ENCODE data around the gene PTGR2.
"Not testable (repeated sequence)": the region's sequence is repeated elsewhere in the genome, so short reads cannot be mapped to it uniquely, and the experiment has no call there.

Gene PTGR2

GRCh38 chr14:73833530-73834260, 17.9 kb upstream of the PTGR2 start:
- DNase-seq, result no peak

- no peak for DNase-seq
Measured at GRCh38 chr14:73834261-73834625, 17.4 kb upstream of the PTGR2 start.

DNA sequence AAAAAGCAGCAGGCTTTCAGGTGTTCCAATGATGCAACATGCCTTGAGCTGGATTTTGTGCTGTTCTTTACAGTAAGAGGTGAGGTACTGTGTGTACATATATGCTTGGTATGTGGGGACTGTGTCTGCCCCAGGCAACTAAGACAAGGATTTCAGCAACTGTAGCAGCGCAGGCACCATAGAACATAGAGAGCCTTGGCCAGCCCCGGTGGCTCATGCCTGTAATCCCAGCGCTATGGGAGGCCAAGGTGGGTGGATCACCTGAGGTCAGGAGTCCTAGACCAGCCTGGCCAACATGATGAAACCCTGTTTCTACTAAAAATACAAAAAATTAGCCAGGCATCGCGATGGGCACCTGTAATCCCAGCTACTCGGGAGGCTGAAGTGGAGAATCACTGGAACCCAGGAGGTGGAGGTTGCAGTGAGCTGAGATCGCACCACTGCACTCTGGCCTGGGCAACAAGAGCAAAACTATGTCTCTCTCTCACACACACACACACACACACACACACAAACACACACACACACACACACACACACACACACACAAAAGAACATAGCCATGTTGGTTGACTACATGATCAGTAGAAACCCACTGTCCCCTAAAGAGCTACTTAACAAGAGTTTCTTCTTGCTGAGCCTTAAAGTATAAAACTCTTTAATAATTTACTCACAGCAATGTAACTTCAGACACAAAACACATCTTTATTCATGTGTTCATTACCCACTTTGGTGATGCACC, 13.2 kb upstream of the PTGR2 start:
- DNase-seq, result not testable (repeated sequence)

DNA sequence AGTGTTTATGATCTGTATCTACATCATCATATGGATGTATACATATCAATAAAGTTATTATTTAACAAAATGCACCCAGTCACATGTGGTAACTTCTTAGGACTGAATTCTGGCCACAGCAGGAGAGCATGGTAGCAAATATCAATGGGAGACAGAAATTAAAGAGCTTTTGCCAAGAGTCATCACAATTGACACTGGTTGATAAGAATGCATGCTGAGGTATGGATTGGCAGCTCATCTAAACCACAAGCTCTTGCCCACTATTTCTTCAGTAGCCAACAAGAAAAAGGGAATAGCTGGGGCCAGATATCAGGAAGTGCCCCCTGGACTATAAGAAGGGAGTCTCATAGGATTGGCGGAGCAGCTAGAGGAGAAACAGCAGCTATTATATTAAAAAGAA, 9.4 kb upstream of the PTGR2 start:
- no peak for DNase-seq

DNA sequence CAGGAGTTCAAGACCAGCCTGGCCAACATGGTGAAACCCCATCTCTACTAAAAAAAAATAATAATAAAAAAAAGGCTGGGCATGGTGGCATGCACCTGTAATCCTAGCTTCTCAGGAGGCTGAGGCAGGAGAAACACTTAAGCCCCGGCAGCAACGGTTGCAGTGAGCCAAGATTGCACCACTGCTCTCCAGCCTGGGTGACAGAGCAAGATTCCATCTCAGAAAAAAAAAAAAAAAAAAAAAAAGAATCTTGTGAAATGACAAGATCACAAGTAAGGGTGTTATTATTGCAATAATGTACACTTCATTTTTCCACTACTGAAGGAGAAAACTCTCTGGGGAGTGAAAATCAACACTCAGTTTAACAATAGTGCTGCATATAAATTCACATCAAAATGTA, 8.8 kb upstream of the PTGR2 start:
- no peak for DNase-seq

DNA sequence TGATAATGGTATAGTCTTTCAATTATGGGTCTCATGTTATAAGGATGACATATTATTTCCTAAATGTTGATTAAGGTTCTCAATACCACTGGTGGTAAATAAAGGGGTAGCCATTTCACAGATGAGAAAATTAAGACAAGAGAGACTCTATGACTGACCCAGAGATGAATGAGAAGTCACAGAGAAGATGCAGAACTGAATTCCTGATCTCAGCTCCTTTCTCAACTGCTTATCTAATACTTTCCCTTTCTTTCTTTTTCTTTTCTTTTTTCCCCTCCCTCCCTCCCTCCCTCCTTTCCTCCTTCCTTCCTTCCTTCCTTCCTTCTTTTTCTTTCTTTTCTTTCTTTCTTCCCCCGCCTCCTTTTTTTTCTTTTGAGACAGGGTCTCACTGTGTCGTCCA, 8.3 kb upstream of the PTGR2 start:
- DNase-seq, result no peak

- no peak for DNase-seq
Measured at GRCh38 chr14:73846947-73847346, 4.7 kb upstream of the PTGR2 start.

DNA sequence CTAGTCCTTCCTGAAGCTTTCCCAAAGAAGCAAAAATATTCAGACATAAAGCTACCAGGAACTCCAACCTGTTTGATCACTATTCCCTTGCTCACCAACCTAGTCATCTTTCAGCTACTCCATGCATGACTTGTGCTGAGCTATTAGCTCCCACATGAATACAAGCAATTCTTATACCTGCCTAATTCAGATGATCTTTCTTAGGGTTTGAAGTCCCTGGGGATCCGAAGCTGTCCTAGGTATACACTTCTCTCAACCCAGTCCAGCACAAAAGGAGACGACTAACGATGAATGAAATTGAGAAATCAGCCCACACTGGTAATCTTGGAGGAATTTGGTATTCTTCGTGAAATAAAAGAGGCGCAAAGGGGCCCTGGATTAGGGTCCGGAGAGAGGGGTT, 631 bp upstream of the PTGR2 start:
- no peak for DNase-seq

DNA sequence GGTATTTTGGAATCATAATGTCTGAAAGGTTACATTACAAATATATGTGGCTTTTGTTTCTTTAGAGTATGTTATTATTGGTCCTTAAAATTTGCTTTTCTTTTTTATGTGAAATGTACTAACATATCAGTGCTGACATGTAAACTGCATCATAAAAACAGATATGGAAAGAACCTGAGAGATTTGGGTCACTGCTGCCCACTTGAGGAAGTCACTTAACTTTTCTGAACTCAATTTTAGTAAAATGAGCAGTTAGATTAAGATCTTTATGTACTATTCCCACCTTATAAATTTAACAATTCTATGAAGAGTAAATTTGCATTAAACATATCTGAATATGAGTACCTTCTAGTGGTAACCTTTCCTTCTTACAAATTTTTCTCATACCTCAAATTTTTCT, 7.5 kb downstream of the PTGR2 start:
- DNase-seq, result no peak

DNA sequence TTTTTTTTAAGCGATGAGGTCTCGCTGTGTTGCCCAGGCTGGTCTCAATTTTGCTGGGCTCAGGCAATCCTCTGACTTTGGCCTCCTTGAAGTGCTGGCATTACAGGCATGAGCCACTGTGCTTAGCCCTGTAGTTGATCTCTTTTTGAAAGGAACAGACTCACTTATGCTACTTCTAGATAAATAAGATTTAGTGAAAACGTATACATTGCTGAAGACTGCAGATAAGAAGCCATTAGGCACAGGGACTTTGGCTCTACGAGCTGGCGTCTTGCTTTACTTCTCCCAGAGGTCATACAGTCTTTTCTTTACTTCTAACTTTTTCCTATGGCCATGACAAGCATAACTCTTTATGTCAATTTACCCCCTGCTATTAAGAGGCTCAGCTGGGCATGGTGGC, 9.4 kb downstream of the PTGR2 start:
- DNase-seq, result no peak

- no peak for DNase-seq
Measured at GRCh38 chr14:73862480-73862879, 10.8 kb downstream of the PTGR2 start.

- no peak for DNase-seq
Measured at GRCh38 chr14:73863209-73863608, 11.6 kb downstream of the PTGR2 start.

DNA sequence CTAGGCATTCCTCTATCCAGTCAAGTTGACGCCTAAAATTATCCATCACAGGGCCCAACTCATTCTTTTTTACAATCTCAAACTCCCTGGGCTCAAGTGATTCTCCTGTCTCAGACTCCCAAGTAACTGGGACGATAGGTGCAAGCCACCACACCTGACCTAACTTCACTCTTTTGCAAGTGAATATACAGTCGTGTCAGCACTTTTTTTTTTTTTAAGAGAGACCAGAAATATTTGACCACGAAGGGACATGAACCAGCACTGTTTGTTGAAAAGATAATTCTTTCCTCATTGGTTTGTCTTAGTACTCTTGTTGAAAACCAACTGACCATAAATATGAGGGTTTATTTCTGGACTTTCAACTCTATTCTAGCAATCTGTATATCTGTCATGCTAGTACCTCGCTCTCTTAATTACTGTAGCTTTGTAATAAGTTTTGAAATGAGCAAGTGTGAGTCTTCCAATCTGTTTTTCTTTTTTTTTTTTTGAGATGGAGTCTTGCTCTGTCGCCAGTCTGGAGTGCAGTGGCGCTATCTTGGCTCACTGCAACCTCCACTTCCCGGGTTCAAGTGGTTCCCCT, 14.0 kb downstream of the PTGR2 start:
- no peak for DNase-seq

- DNase-seq, result not testable (repeated sequence)
Measured at GRCh38 chr14:73869754-73870153, 18.1 kb downstream of the PTGR2 start.

DNA sequence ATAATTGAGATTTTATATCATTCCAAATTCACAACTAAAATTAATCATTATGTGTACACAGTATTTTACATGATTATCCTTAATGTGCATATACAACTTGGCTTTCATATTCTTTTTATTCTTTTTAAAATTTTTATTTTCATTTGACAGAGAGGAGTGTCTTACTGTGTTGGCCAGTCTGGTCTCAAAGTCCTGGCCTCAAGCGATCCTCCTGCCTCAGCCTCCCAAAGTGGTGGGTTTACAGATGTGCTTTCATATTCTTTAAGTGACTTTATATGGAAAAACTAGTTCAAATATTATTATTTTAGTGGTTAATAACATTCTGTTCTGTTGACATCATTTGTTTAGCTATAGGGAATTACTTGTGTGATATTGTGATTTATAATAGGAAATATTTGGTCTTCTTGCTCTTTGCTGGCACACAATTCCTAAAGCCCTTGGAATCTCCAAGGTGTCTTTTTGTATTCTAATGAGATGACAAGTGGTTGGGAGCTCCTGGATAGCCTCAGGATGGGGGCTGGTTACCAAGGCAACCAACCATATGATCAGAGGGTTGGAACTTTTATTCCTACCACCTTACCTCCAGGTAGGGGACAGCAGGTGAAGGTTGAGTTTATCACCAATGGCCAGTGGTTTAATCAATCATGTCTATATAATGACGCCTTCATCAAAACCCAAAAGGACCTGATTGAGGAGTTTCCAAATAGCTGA, 19.0 kb downstream of the PTGR2 start:
- DNase-seq, result no peak

DNA sequence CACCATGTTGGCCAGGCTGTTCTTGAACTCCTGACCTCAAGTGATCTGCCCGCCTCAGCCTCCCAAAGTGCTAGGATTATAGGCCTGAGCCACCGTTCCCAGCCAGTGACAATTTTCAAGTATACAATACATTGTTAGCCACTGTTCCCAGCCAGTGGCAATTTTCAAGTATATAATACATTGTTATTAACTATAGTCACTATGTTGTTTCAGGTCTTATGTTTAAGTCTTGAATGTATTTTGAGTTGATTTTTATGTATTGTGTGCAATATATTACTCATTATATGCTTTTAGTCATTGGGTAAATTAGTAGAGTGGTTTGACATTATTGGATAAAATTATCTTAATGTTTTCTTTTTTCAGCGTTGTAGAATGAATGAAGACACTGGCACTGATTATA, 22.0 kb downstream of the PTGR2 start:
- no peak for DNase-seq

GRCh38 chr14:73877790-73878189, 26.2 kb downstream of the PTGR2 start:
- DNase-seq, result no peak

DNA sequence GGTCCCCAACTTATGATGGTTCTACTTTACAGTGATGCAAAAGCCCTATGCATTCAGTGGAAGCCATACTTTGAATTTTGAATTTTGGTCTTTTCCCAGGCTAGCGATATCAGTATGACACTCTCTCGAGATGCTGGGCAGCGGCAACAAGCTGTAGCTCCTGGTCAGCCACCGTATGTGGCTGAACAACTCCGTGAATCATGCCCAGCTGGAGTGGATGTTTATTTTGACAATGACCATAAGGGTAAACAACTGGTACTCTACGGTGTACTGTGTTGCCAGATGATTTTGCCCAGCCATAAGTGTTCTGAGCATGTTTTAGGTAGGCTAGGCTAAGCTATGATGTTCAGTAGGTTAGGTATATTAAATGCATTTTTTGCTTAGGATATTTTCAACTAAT, 26.8 kb downstream of the PTGR2 start:
- no peak for DNase-seq

- no peak for DNase-seq
Measured at GRCh38 chr14:73879027-73879426, 27.4 kb downstream of the PTGR2 start.

GRCh38 chr14:73884438-73885190, 33.0 kb downstream of the PTGR2 start:
- no peak for DNase-seq

GRCh38 chr14:73886449-73887317, 35.1 kb downstream of the PTGR2 start, which contains the start of gene ZNF410:
ZNF410 (plus strand) TSS chr14:73886859; CDS start chr14:73892176, 5,317 bp downstream.
- peak; percentile 76 for DNase-seq

GRCh38 chr14:73887318-73887616, 35.6 kb downstream of the PTGR2 start:
- DNase-seq, result no peak
